Endothelial cell of umbilical vein (primary cell): ENCODE data around the gene NUDCD3. TPM values are rescaled to one million over a fixed set of nuclear protein-coding genes. Genes with fewer than 3 reads are reported as not detected.

Source experiments
- BruUV-seq: library from RNA; stranded (reverse); fragments of 400-500 nt; replicated peaks from 2 replicates; lab custom pipeline; 2021; lab: Mats Ljungman, UMichigan
- CTCF ChIA-PET: fragments of 300-600, 350-600 bp; sonication (Branson Sonifier 250); formaldehyde crosslinking; loops from one replicate; lab custom pipeline; 2021; ENCODE audit warnings: antibody characterized with exemption, inconsistent platforms; lab: Charles Lee
- POLR2A ChIA-PET: fragments of 300-600, 350-600 bp; sonication (Branson Sonifier 250); formaldehyde crosslinking; loops from one replicate; lab custom pipeline; 2021; ENCODE audit warnings: antibody characterized with exemption, inconsistent platforms; lab: Charles Lee
- DNase-seq: peaks from one replicate; pipeline ENCODE4 v3.0.0-alpha.2; 2011; ENCODE audit warnings: low read depth, low spot score
- FAIRE-seq: peaks from 2 replicates; lab custom pipeline; 2011; peaks lifted over from hg19 to GRCh38; lab: Jason Lieb, UNC
- H2AFZ ChIP-seq: 2 replicates; pipeline ENCODE4 v1.6.0; 2012; ENCODE audit warnings: low read depth, low read length, control low read depth, inconsistent platforms
- H3K27ac ChIP-seq: 2 replicates; pipeline ENCODE4 v1.5.1; 2011; ENCODE audit warnings: low read depth, mild to moderate bottlenecking, control low read depth, low read length, moderate library complexity; ENCODE audit not compliant: insufficient read depth
- H3K27me3 ChIP-seq, 2 experiments: 2 replicates each; pipeline versions ENCODE4 v1.6.0 to v1.6.1; 2011; ENCODE audit warnings: low read length in 2 of 2, mixed read lengths in 1 of 2; ENCODE audit not compliant: control insufficient read depth in 2 of 2, insufficient read depth in 2 of 2
- H3K36me3 ChIP-seq, 2 experiments: 2 replicates in 1 of 2; 3 replicates in 1 of 2; pipeline ENCODE4 v1.5.1; 2011; ENCODE audit warnings: low read length in 2 of 2, mild to moderate bottlenecking in 1 of 2, moderate library complexity in 1 of 2; ENCODE audit not compliant: control insufficient read depth in 2 of 2, insufficient read depth in 2 of 2; ENCODE audit errors: extremely low read depth in 1 of 2
- H3K4me1 ChIP-seq: 3 replicates; pipeline ENCODE4 v1.5.1; 2011; ENCODE audit warnings: mild to moderate bottlenecking, low read length; ENCODE audit not compliant: control insufficient read depth, insufficient read depth; ENCODE audit errors: extremely low read depth
- H3K4me2 ChIP-seq: 2 replicates; pipeline ENCODE4 v1.6.1; 2011; ENCODE audit warnings: low read length, control low read depth, mixed read lengths; ENCODE audit not compliant: insufficient read depth
- H3K4me3 ChIP-seq, 3 experiments: fragments of 200-600 bp in 1 of 3; sonication (generic), shearing (Covaris generic) in 1 of 3; replicated peaks in 1 of 3; 2 replicates each; pipeline ENCODE4 v1.5.1; 2011 to 2016; ENCODE audit warnings: control low read depth in 3 of 3, low read length in 3 of 3, mild to moderate bottlenecking in 2 of 3, inconsistent platforms in 1 of 3, low read depth in 1 of 3, moderate library complexity in 1 of 3; ENCODE audit not compliant: insufficient read depth in 1 of 3
- H3K79me2 ChIP-seq: 2 replicates; pipeline ENCODE4 v1.6.0; 2012; ENCODE audit warnings: low read length, inconsistent platforms; ENCODE audit not compliant: control insufficient read depth, insufficient read depth
- H3K9ac ChIP-seq: replicated peaks from 2 replicates; pipeline ENCODE3; 2011; ENCODE audit warnings: low read length, control low read depth; ENCODE audit not compliant: insufficient read depth; ENCODE audit errors: extremely low read depth
- H3K9me1 ChIP-seq: replicated peaks from 3 replicates; pipeline ENCODE4 v1.6.0; 2011; ENCODE audit warnings: mild to moderate bottlenecking, low read length; ENCODE audit not compliant: control insufficient read depth, insufficient read depth; ENCODE audit errors: extremely low read depth
- H3K9me3 ChIP-seq: replicated peaks from 2 replicates; pipeline ENCODE4 v1.5.1; 2012; ENCODE audit warnings: low read length, inconsistent platforms; ENCODE audit not compliant: control insufficient read depth, insufficient read depth
- H4K20me1 ChIP-seq: replicated peaks from 2 replicates; pipeline ENCODE3; 2011; ENCODE audit warnings: mild to moderate bottlenecking, low read length; ENCODE audit not compliant: control insufficient read depth, insufficient read depth; ENCODE audit errors: extremely low read depth
- CTCF ChIP-seq, 2 donors: IDR thresholded peaks; 1 replicate in 1 of 2; 2 replicates in 1 of 2; pipeline ENCODE4 v1.5.1; 2011; ENCODE audit warnings: low read length in 2 of 2, mild to moderate bottlenecking in 2 of 2, moderate library complexity in 2 of 2, control low read depth in 1 of 2, inconsistent platforms in 1 of 2, low read depth in 1 of 2; ENCODE audit not compliant: insufficient read depth in 1 of 2; ENCODE audit errors: extremely low read depth in 1 of 2
- FOS ChIP-seq: IDR thresholded peaks from 2 replicates; pipeline ENCODE4 v1.6.1; 2011; ENCODE audit warnings: mild to moderate bottlenecking, low read length, moderate library complexity, borderline replicate concordance; ENCODE audit not compliant: insufficient read depth
- JUN ChIP-seq: IDR thresholded peaks from 2 replicates; pipeline ENCODE4 v1.6.1; 2011; ENCODE audit warnings: borderline replicate concordance, low read depth; ENCODE audit not compliant: insufficient read length, insufficient read depth
- dilution Hi-C: fragments of 300-500 bp; cut with MboI; formaldehyde crosslinking; loops from one replicate; pipeline ENCODE4 v1.15.0; 2019; ENCODE audit warnings: low sequenced_read_pairs; ENCODE audit not compliant: extremely low pct_ligation_motif_present
- intact Hi-C: fragments of 100-400 bp; cut with micrococcal nuclease; formaldehyde crosslinking; loops from one replicate; pipeline ENCODE4 v1.10.0; 2022
- polyA plus RNA-seq, 4 experiments: library from polyadenylated mRNA; depleted of rRNA in 3 of 4; stranded (reverse) in 3 of 4; unstranded in 1 of 4; fragments of >200 nt; gene quantifications; 2 replicates each; pipeline versions ENCODE4 v1.2.1 to v1.2.3, GENCODE V29; 2011 to 2012; ENCODE audit warnings: missing spikeins in 1 of 4
- total RNA-seq: library from RNA; stranded (reverse); gene quantifications from 2 replicates; pipeline ENCODE4 v1.2.3, GENCODE V29; 2021

The NUDCD3 gene
- total and polyA plus RNA-seq, 2 donors (not counting 3 experiments of a cell fraction or from before 2014, with no cell fraction given), result 50.6 to 137 TPM

- Histone ChIP-seq H3K79me2 (no peaks in the 10 kb centered on the region), H3K27ac (no peak overlapping the region), H4K20me1 (no peaks in the 10 kb centered on the region), H3K9me1 (no peaks in the 10 kb centered on the region), H3K4me1 (no peaks in the 10 kb centered on the region), H3K36me3 (no peaks in the 10 kb centered on the region), H3K9ac (no peak overlapping the region), H2AFZ (no peak overlapping the region), H3K4me2 (no peak overlapping the region), H3K9me3 (no peaks in the 10 kb centered on the region), H3K4me3 (no peak overlapping the region), H3K27me3 (peaks cover 9 to 23% of the 10 kb centered on the region in 2 experiments)
- peak; percentile 81 for FAIRE-seq
- peak; percentile 67 for DNase-seq
- CTCF ChIA-PET, result interaction anchor here (0.6 to 4.0 kb wide), 38 partner anchors 10 to 234 kb away, joined by 3 to 145 read pairs (median 4); partner anchors contain the start of genes DDX56, NUDCD3 and TMED4
- dilution Hi-C loops, result no loop called here
- POLR2A ChIA-PET, result interaction anchor here (2.1 kb wide), 1 partner anchor 217 kb away, joined by 5 read pairs; no protein-coding TSS in a partner anchor
- TF ChIP-seq FOS (no peak), CTCF (IDR thresholded peaks at IDR 0.05; ENCODE audit: extremely low read depth in 1 of 2, insufficient read depth in 1 of 2, low read depth in 1 of 2, low read length in 2 of 2) (peak; percentile 57 to 82)
- BruUV-seq, result no TSS peak
- intact Hi-C loops, result loop anchor here (1.0 kb wide), 2 partner anchors 129 to 217 kb away; no protein-coding TSS in a partner anchor
Observed at GRCh38 chr7:44348300-44348699, 142.2 kb downstream of the NUDCD3 start.

GRCh38 chr7:44347546-44348114, 142.8 kb downstream of the NUDCD3 start:
- intact Hi-C loops, result loop anchor here (1.0 kb wide), 2 partner anchors 130 to 218 kb away; no protein-coding TSS in a partner anchor
- TF ChIP-seq CTCF (IDR thresholded peaks at IDR 0.05; ENCODE audit: extremely low read depth in 1 of 2, insufficient read depth in 1 of 2, low read depth in 1 of 2, low read length in 2 of 2) (no peak), JUN (no peak)

More at GRCh38 chr7:44347546-44348114, 142.8 kb downstream of the NUDCD3 start:
- Histone ChIP-seq H3K9me3 (no peaks in the 10 kb centered on the region), H2AFZ (no peak overlapping the region), H3K27me3 (peaks cover 9 to 23% of the 10 kb centered on the region in 2 experiments), H3K9ac (no peak overlapping the region), H3K27ac (no peak overlapping the region), H3K4me1 (no peaks in the 10 kb centered on the region), H4K20me1 (no peaks in the 10 kb centered on the region), H3K79me2 (no peaks in the 10 kb centered on the region), H3K36me3 (no peaks in the 10 kb centered on the region), H3K9me1 (no peaks in the 10 kb centered on the region), H3K4me2 (no peak overlapping the region), H3K4me3 (no peak overlapping the region)
- CTCF ChIA-PET, result interaction anchor here (0.6 to 4.0 kb wide), 24 partner anchors 9 to 218 kb away, joined by 3 to 145 read pairs (median 6); partner anchors contain the start of gene NUDCD3
- dilution Hi-C loops, result no loop called here
- no peak for DNase-seq
- no TSS peak for BruUV-seq
- POLR2A ChIA-PET, result no interaction called here
- no peak for FAIRE-seq
